Psoas muscle (tissue), 8 donors: ENCODE results near the gene TMED10. TPM values are rescaled to one million over a fixed set of nuclear protein-coding genes. Genes with fewer than 3 reads are reported as not detected.

ENCODE experiments used
- ATAC-seq, 4 donors: fragments of 200-7000 bp; cut with Tn5 transposase; one replicate each; pipeline ENCODE4 v1.9.1; 2020; ENCODE audit warnings: moderate library complexity in 3 of 4, mild to moderate bottlenecking in 2 of 4
- DNase-seq, 2 donors: peaks; one replicate each; pipeline ENCODE4 v3.0.0-alpha.2; 2020
- H3K27ac ChIP-seq: fragments of 200-600 bp; one replicate; pipeline ENCODE4 v1.8.0; 2022
- H3K27me3 ChIP-seq, 3 donors: fragments of 200-600 bp in 1 of 3; one replicate each; pipeline versions ENCODE4 v1.6.1 to v1.8.0; 2013 to 2022; ENCODE audit warnings: low read length in 2 of 3, mild to moderate bottlenecking in 2 of 3, moderate library complexity in 1 of 3; ENCODE audit not compliant: insufficient read depth in 3 of 3
- H3K36me3 ChIP-seq, 2 donors: fragments of 200-600 bp in 1 of 2; one replicate each; pipeline versions ENCODE4 v1.6.1 to v1.8.0; 2013 to 2022; ENCODE audit warnings: low read depth in 1 of 2, mild to moderate bottlenecking in 1 of 2, moderate library complexity in 1 of 2; ENCODE audit not compliant: insufficient read depth in 1 of 2
- H3K4me1 ChIP-seq: fragments of 200-600 bp; one replicate; pipeline ENCODE4 v1.8.0; 2022
- H3K4me3 ChIP-seq: fragments of 200-600 bp; one replicate; pipeline ENCODE4 v1.8.0; 2022; ENCODE audit warnings: mild to moderate bottlenecking
- H3K9me3 ChIP-seq: fragments of 200-600 bp; one replicate; pipeline ENCODE4 v1.8.0; 2022
- WGBS, 3 donors: extraction: QIAGEN DNeasy Blood & Tissue Kit; methylation state at CpG; one replicate each; pipeline versions ENCODE4 v1.1.6 to v1.1.7; 2013; 5-methylcytosine and 5-hydroxymethylcytosine counted together
- intact Hi-C, 2 donors: fragments of 100-400 bp; cut with DNase I; formaldehyde crosslinking; loops; one replicate each; pipeline versions ENCODE4 v1.11.0 to v1.14.2; 2022
- polyA plus RNA-seq, 3 donors: library from polyadenylated mRNA; stranded (reverse); fragments of 200-250 nt; gene quantifications; one replicate each; pipeline ENCODE4 v1.2.3, GENCODE V29; 2013
- total RNA-seq, 4 donors: library from RNA; stranded (reverse); fragmentation: NEBNext Ultra II Directional in 2 of 4; extraction: Animal tissue kit (Norgen Biotek cat#: 25700) in 2 of 4; gene quantifications; one replicate each; pipeline versions ENCODE4 v1.2.1 to v1.2.4, GENCODE V29; 2021 to 2023
- TF ChIP-seq, protein P1 (sequence below): fragments of 200-600 bp; IDR thresholded peaks from one replicate; pipeline ENCODE4 v1.8.0; 2022; ENCODE audit warnings: antibody characterized with exemption
- donor health status: healthy with polysubstance abuse.
- donor health status: DM: no; HTN: no; CAD: no; lungs with moderate emphysema.
- donor health status: Bipolar disorder and iron deficiency.
- donor health status: healthy.
- donor health status: DM: yes; HTN: yes; CAD: no.
- donor health status: DM: no; HTN: no; CAD: no.
- donor health status: DM: no; HTN: no; CAD: no.
- donor health status: DM: yes; HTN: yes; CAD: no.

The TMED10 gene
- total and polyA plus RNA-seq, 7 donors, result 88.2 to 255 (median 146) TPM

DNA sequence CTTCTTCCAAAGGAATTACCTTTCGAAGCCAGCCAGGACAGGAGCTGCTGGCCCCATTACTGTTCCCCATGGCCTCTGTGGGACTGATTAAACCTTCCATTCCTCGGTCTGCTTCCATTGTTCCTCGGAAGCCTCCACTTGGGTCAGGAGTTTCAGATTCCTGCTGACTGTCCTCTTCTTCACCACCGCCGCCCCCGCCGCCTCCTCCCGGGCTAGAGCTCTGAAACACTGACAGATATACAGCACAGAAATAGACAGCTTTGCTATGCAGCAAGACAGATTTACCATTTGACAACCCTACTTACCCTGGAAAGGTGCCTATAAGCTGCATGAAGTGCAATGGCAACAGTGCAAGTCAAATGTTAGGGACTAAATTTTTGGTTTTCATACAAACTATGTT lies 85.2 kb downstream of the TMED10 start:
- TF ChIP-seq, protein P1, sequence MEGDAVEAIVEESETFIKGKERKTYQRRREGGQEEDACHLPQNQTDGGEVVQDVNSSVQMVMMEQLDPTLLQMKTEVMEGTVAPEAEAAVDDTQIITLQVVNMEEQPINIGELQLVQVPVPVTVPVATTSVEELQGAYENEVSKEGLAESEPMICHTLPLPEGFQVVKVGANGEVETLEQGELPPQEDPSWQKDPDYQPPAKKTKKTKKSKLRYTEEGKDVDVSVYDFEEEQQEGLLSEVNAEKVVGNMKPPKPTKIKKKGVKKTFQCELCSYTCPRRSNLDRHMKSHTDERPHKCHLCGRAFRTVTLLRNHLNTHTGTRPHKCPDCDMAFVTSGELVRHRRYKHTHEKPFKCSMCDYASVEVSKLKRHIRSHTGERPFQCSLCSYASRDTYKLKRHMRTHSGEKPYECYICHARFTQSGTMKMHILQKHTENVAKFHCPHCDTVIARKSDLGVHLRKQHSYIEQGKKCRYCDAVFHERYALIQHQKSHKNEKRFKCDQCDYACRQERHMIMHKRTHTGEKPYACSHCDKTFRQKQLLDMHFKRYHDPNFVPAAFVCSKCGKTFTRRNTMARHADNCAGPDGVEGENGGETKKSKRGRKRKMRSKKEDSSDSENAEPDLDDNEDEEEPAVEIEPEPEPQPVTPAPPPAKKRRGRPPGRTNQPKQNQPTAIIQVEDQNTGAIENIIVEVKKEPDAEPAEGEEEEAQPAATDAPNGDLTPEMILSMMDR, result no peak
- intact Hi-C loops, result no loop called here

DNA sequence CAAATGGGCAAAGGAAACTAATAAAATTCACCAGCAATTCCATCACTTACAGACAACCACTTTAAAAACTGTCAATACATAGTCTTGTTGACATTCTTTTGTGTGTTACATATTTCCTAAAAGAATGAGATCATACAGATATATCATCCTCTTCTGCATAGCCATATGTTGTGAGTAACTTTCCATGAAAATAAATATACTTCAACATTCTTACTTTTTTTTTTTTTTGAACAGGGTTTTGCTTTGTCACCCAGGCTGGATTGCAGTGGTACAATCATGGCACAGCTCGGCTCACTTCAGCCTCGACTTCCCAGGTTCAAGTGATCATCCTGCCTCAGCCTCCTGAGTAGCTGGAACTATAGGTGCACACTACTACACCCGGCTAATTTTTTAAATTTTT lies 86.1 kb downstream of the TMED10 start:
- DNase-seq (no peak), ATAC-seq (no peak)
- H3K36me3 ChIP-seq, result peaks cover 9 to 100% of the 10 kb centered on the region in 2 donors
- no peak overlapping the region for H3K4me3 ChIP-seq
- 88 to 99% (median 92%) methylated on average over 3 of the region's 3 CpGs for WGBS, 3 donors
- intact Hi-C loops, result no loop called here
- H3K9me3 ChIP-seq, result no peaks in the 10 kb centered on the region
- no peaks in the 10 kb centered on the region for H3K27me3 ChIP-seq
- no peak overlapping the region for H3K27ac ChIP-seq
- TF ChIP-seq, protein P1, result no peak
- H3K4me1 ChIP-seq, result no peaks in the 10 kb centered on the region

More for the DNA sequence above, 85.2 kb downstream of the TMED10 start:
- 80 to 93% (median 83%) methylated on average over 8 of the region's 8 CpGs for WGBS, 3 donors
- Histone ChIP-seq H3K36me3 (peaks cover 9 to 100% of the 10 kb centered on the region in 2 donors), H3K27me3 (no peaks in the 10 kb centered on the region), H3K4me3 (no peak overlapping the region), H3K27ac (no peak overlapping the region), H3K4me1 (no peaks in the 10 kb centered on the region), H3K9me3 (no peaks in the 10 kb centered on the region)
- DNase-seq (no peak), ATAC-seq (no peak)

DNA sequence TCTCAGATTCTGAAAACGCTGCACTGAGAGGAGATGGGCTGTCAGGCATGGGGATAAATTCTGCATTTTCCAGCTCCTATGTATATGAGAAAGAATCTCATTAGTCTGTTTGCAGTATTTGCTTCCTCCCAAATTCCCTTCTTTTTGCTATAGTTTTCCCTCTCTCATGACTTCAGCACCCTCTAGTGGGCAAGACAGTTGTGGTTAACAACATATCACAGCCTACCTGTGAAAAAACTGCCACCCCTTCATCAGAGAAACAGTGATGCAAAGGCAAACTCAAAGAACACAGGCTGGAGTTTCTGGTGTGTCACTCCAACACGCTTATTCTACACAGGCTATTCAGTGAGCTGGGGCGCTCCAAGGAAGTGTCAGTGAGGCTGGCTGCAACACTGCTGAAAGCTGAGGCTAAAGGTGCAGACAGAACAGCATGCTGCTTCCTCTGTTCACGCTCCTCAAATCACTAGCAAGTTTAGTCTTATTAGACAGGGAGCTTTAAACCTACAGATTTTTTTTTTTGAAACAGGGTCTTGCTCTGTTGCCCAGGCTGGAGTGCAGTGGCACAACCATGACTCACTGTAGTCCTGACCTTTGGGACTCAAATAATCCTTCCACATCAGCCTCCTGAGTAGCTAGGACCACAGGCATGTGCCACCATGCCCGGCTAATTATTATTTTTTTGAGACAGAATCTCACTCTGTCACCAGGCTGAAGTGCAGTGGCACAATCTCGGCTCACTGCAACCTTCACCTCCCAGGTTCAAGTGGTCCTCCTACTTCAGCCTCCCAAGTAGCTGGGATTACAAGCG lies 87.6 kb downstream of the TMED10 start:
- H3K4me3 ChIP-seq, result no peak overlapping the region
- TF ChIP-seq, protein P1, result peak; percentile 76
- peaks cover 15 to 100% of the 10 kb centered on the region in 2 donors for H3K36me3 ChIP-seq
- H3K9me3 ChIP-seq, result no peaks in the 10 kb centered on the region
- 68 to 71% (median 69%) methylated on average over 7 of the region's 7 CpGs for WGBS, 3 donors
- H3K27me3 ChIP-seq, result no peaks in the 10 kb centered on the region
- no peak for DNase-seq
- H3K4me1 ChIP-seq, result no peaks in the 10 kb centered on the region
- intact Hi-C loops, result loop anchor here (1.0 to 10.0 kb wide), 5 partner anchors 144 to 230 kb away; no protein-coding TSS in a partner anchor
- no peak overlapping the region for H3K27ac ChIP-seq
- ATAC-seq, result peak; percentile 67 to 82 (median 70)

DNA sequence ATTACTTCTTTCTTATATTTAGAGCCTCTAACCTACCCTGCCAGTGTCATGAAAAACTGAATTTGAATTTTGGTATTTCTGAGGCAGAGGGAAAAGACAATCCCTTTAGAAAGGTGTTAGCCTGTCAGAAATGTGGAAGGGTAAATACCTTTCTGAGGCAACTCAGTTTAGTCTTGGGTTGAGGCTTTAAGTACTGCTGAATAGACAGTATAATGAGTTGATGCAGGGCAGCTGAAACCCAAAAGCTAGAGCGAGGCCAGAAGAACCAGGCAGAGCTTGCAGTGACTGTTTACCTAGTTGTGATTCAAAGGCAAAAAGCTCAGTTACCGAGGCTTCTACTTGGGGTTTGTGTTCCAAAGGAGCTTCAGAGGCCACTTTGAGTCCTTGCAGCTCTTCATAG lies 88.3 kb downstream of the TMED10 start:
- H3K4me1 ChIP-seq, result no peaks in the 10 kb centered on the region
- H3K27ac ChIP-seq, result no peak overlapping the region
- no peak for ATAC-seq
- peaks cover 15 to 100% of the 10 kb centered on the region in 2 donors for H3K36me3 ChIP-seq
- H3K27me3 ChIP-seq, result no peaks in the 10 kb centered on the region
- 88 to 100% (median 90%) methylated on average over 2 of the region's 2 CpGs for WGBS, 3 donors
- H3K4me3 ChIP-seq, result no peak overlapping the region
- H3K9me3 ChIP-seq, result no peaks in the 10 kb centered on the region
- TF ChIP-seq, protein P1, result no peak
- intact Hi-C loops, result loop anchor here (1.0 to 10.0 kb wide), 5 partner anchors 143 to 229 kb away; no protein-coding TSS in a partner anchor
- no peak for DNase-seq
